Measurements from ENCODE around the gene INPP5D.
"Not testable (repeated sequence)": the region's sequence is repeated elsewhere in the genome, so short reads cannot be mapped to it uniquely, and the experiment has no call there.

INPP5D gene

DNA sequence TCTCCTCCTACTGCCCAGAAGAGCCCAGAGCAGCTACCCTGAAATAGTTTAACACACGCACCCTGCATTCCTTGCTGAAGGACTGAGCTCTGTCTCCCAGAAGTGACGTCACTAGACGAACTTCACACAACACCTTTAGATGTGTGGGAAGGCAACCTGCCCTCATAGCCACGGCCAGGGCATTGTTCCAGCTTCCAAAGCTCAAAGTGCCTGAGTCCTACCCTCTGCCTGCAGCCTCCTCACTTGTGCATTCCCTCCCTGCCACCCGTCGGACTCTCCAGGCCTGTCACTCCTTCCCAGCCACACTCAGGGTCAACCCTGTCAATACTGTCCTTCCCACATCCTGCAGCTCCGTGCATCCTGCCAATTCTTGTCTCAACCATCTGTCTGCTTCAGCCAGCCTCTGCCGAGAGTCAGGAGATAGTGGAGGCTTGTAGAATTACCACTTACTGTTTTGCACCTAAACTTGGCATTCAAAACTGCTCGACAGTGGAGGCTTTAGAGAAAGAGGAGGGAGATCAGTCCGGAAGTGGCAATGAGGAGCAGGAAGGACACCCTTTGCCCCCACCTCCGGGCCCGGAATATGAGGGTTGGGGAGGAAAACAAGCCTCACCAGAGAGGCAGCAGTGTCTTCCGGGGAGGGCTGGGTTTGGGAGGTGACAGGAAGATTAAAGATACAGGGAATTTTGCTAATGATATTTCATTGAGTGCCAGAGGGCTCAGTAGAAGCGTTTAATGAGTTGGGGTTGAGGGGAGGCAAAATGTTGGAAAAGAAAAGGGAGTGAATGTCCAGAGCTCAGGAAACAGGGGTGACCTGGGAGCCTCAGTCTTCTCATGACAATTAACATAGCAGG is 119.1 kb downstream of the INPP5D start:
- no peak overlapping the region for H3K27ac ChIP-seq (ENCODE audit: low read depth, low read length)

DNA sequence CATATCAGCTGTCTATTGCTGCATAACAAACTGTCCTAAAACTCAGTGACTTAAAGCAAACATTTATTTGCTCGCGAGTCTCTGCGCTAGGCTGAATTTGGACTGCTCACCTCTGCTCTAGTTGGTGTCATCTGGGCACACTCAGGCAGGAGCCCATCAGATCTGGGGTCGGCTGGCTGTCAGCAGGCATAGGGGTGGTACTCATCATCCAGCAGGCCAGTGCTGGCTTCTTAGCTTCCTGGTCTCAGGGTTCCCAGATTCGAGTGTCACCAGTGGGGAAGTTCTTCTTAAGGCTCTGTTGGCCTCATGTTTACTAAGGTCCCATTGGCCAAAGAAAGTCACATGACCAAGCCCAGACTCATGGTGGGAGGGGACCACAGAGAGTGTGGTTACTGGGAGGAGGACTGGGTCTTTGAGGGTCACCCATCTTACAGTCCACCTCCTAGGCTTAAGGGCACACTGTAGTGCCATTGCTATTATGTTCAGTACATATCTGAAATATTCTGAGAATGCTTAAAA is 119.8 kb downstream of the INPP5D start:
- Histone ChIP-seq H3K27me3 (ENCODE audit: control insufficient read depth, insufficient read depth, low read length) (no peaks in the 10 kb centered on the region), H3K36me3 (ENCODE audit: control insufficient read depth, insufficient read depth, low read length) (peaks cover 5% of the 10 kb centered on the region), H3K27ac (ENCODE audit: low read depth, low read length) (no peak overlapping the region), H3K9ac (ENCODE audit: low read length) (no peak overlapping the region), H3K4me3 (ENCODE audit: low read length) (no peak overlapping the region), H3K4me1 (ENCODE audit: control insufficient read depth, insufficient read depth, low read length) (no peaks in the 10 kb centered on the region)

More for the DNA sequence above, 119.1 kb downstream of the INPP5D start:
- peaks cover 5% of the 10 kb centered on the region for H3K36me3 ChIP-seq (ENCODE audit: control insufficient read depth, insufficient read depth, low read length)
- H3K27me3 ChIP-seq (ENCODE audit: control insufficient read depth, insufficient read depth, low read length) = no peaks in the 10 kb centered on the region
- H3K9ac ChIP-seq (ENCODE audit: low read length) = no peak overlapping the region
- no peaks in the 10 kb centered on the region for H3K4me1 ChIP-seq (ENCODE audit: control insufficient read depth, insufficient read depth, low read length)
- no peak overlapping the region for H3K4me3 ChIP-seq (ENCODE audit: low read length)

DNA sequence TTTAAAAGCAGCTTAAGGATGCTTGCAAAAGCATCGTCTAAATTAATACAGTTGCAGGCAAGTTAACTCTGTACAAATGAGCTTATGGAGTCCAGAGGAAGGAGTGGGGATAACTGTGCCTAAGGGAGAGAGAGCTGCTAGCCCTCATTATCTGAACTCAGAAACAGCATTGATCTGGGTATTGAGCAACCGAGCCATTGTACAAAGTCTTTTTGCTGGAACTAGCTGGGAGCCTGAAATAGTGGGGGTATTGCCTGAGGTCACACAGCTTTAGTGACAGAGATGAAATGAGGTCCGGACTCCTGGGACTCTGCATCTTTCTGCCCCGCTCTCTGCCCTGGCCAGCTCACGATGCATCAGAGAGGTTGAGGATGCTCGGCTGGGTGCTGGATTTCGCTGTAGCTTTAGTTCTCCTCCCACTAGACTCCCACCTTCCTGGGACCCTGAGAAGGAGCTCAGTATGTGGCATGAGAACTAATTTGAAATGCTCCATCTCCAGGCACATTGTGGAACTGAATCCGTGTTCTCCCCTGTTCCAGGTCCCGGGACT is 123.8 kb downstream of the INPP5D start:
- Histone ChIP-seq H3K4me1 (ENCODE audit: control insufficient read depth, insufficient read depth, low read length) (no peaks in the 10 kb centered on the region), H3K4me3 (ENCODE audit: low read length) (no peak overlapping the region), H3K27me3 (ENCODE audit: control insufficient read depth, insufficient read depth, low read length) (no peaks in the 10 kb centered on the region), H3K27ac (ENCODE audit: low read depth, low read length) (no peak overlapping the region), H3K9ac (ENCODE audit: low read length) (no peak overlapping the region), H3K36me3 (ENCODE audit: control insufficient read depth, insufficient read depth, low read length) (peaks cover 3% of the 10 kb centered on the region)

DNA sequence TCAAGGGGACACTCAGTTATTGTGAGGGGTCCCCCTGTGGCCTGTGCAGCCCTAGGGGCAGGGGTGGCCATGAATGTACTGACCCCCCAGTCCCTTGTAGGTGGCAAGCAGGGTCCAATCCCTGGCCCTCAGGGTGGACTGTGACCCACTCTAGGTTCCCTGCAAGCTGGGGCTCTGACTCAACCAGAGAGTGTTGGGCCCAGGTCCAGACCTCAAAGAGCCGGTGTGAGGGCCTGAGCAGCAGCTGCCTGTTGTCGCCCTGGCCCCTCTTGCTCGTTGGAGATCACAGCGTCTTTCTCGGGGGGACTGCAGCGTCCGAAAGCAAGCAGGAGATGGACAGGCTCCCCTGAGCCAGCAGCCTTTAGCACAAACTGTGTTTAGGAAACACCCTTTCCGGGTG is 124.5 kb downstream of the INPP5D start:
- H3K27me3 ChIP-seq (ENCODE audit: control insufficient read depth, insufficient read depth, low read length) = no peaks in the 10 kb centered on the region
- no peaks in the 10 kb centered on the region for H3K4me1 ChIP-seq (ENCODE audit: control insufficient read depth, insufficient read depth, low read length)
- no peak overlapping the region for H3K9ac ChIP-seq (ENCODE audit: low read length)
- no peak overlapping the region for H3K27ac ChIP-seq (ENCODE audit: low read depth, low read length)
- H3K36me3 ChIP-seq (ENCODE audit: control insufficient read depth, insufficient read depth, low read length) = peaks cover 3% of the 10 kb centered on the region
- no peak overlapping the region for H3K4me3 ChIP-seq (ENCODE audit: low read length)

DNA sequence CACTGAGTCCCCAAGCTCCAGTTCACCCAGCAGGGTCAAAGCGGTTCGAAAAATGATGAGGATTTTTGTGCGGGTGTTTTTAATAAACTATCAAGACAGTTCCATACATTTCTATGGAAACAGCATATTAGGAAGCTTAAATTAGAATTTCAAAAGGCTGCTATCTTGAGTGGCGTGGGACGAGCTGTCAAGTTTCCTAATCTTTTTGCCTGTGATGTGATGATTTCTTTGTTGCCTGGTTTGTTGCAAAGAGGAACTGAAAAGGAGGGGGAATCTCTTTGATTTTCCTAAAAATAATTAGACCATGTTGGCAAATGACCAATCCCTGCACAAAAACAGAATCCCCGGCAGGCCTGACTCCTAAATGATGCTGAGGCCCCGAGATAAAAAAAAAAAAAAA is 125.2 kb downstream of the INPP5D start:
- Histone ChIP-seq H3K27me3 (ENCODE audit: control insufficient read depth, insufficient read depth, low read length) (no peaks in the 10 kb centered on the region), H3K9ac (ENCODE audit: low read length) (no peak overlapping the region), H3K36me3 (ENCODE audit: control insufficient read depth, insufficient read depth, low read length) (peaks cover 3% of the 10 kb centered on the region), H3K4me3 (ENCODE audit: low read length) (no peak overlapping the region), H3K4me1 (ENCODE audit: control insufficient read depth, insufficient read depth, low read length) (no peaks in the 10 kb centered on the region), H3K27ac (ENCODE audit: low read depth, low read length) (no peak overlapping the region)

DNA sequence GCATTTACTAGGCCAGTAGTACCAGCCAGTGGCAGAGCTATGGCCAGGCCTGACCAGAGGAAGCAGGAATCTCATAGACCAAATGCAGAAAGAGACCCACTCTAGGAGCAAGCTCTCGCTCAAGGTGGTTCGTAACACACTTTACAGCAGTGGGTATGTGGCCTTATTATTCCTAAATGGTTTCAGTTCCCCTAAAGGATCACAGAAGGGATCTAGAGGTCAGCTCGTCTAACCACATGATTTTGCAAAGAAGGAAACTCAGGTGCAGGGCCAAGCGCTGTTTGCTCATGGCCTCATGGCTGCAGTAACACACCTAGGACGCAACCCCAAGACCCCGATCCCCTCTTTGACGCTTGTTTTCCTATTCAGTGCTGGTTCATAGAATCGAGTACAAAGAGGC is 125.8 kb downstream of the INPP5D start:
- Histone ChIP-seq H3K9ac (ENCODE audit: low read length) (no peak overlapping the region), H3K27ac (ENCODE audit: low read depth, low read length) (no peak overlapping the region), H3K4me1 (ENCODE audit: control insufficient read depth, insufficient read depth, low read length) (no peaks in the 10 kb centered on the region), H3K4me3 (ENCODE audit: low read length) (no peak overlapping the region), H3K36me3 (ENCODE audit: control insufficient read depth, insufficient read depth, low read length) (peaks cover 3% of the 10 kb centered on the region), H3K27me3 (ENCODE audit: control insufficient read depth, insufficient read depth, low read length) (no peaks in the 10 kb centered on the region)

DNA sequence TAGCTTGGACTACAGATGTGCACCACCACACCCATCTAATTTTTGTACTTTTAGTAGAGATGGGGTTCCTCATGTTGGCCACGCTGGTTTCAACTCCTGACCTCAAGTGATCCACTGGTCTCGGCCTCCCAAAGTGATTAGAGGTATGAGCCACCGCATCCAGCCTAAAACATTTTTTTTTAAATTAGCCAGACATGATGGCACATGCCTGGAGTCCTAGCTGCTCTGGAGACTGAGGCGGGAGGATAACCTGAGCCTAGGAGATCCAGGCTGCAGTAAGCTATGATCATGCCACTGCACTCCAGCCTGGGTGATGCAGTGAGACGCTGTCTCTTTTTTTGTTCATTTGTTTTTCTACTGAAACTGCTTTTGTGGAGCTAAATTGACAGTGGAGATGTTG is 126.7 kb downstream of the INPP5D start:
- H3K4me3 ChIP-seq (ENCODE audit: low read length) = no peak overlapping the region
- no peaks in the 10 kb centered on the region for H3K27me3 ChIP-seq (ENCODE audit: control insufficient read depth, insufficient read depth, low read length)
- no peaks in the 10 kb centered on the region for H3K36me3 ChIP-seq (ENCODE audit: control insufficient read depth, insufficient read depth, low read length)
- no peak overlapping the region for H3K9ac ChIP-seq (ENCODE audit: low read length)
- H3K4me1 ChIP-seq (ENCODE audit: control insufficient read depth, insufficient read depth, low read length) = no peaks in the 10 kb centered on the region
- H3K27ac ChIP-seq (ENCODE audit: low read depth, low read length) = no peak overlapping the region

DNA sequence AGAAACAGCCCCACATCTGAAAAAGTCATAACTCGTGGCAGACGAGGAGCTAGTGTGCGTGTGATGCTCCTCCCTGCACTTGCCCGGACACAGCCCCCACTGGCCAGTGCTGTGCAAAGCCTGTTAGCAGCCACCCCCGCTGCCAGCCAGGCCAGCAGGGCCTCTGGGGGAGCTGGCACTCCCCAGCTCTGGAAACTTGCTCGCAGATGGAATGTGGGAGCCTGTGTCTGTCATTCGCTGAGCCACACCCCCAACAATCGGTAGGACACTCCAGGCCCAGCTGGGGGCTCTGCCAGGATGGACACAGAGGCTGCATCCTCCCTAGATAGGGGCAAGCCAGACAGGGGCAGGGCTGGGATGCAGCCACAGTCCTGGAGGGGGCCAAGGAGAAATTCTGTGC is 128.9 kb downstream of the INPP5D start:
- H3K27me3 ChIP-seq (ENCODE audit: control insufficient read depth, insufficient read depth, low read length) = no peaks in the 10 kb centered on the region
- no peak overlapping the region for H3K4me3 ChIP-seq (ENCODE audit: low read length)
- no peaks in the 10 kb centered on the region for H3K4me1 ChIP-seq (ENCODE audit: control insufficient read depth, insufficient read depth, low read length)
- peaks cover 4% of the 10 kb centered on the region for H3K36me3 ChIP-seq (ENCODE audit: control insufficient read depth, insufficient read depth, low read length)
- H3K9ac ChIP-seq (ENCODE audit: low read length) = no peak overlapping the region
- no peak overlapping the region for H3K27ac ChIP-seq (ENCODE audit: low read depth, low read length)

DNA sequence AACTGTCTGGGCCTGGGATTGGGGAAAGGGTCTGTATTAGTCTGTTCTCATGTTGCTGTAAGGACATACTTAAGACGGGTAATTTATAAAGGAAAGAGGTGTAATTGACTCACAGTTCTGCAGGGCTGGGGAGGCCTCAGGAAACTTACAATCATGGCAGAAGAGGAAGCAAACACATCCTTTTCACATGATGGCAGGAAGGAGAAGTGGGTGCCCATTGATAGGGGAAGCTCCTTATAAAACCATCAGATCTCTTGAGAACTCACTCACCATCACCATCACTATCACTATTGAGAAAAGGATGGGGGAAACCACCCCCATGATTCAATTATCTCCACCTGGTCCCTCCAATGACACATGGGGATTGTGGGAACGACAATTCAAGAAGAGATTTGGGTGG is 130.9 kb downstream of the INPP5D start:
- H3K27me3 ChIP-seq (ENCODE audit: control insufficient read depth, insufficient read depth, low read length); H3K4me3 ChIP-seq (ENCODE audit: low read length); H3K9ac ChIP-seq (ENCODE audit: low read length); H3K4me1 ChIP-seq (ENCODE audit: control insufficient read depth, insufficient read depth, low read length); H3K36me3 ChIP-seq (ENCODE audit: control insufficient read depth, insufficient read depth, low read length); H3K27ac ChIP-seq (ENCODE audit: low read depth, low read length): not testable (repeated sequence)

DNA sequence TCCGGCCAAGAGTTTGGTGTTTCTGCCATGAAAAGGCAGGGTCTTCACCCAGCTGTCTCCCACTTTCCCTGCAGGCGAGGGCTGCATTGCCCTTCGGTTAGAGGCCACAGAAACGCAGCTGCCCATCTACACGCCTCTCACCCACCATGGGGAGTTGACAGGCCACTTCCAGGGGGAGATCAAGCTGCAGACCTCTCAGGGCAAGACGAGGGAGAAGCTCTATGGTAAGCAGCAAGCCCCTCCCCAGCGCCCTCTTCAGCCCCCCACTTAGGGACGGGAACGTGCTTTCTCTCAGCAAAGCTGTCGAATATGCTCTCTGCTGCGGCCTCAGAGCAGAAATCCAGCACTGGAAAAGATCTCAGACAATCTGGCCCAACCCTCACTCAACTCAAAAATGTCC is 133.6 kb downstream of the INPP5D start:
- H3K4me3 ChIP-seq (ENCODE audit: low read length) = no peak overlapping the region
- H3K27me3 ChIP-seq (ENCODE audit: control insufficient read depth, insufficient read depth, low read length) = no peaks in the 10 kb centered on the region
- no peaks in the 10 kb centered on the region for H3K4me1 ChIP-seq (ENCODE audit: control insufficient read depth, insufficient read depth, low read length)
- H3K9ac ChIP-seq (ENCODE audit: low read length) = no peak overlapping the region
- peaks cover 9% of the 10 kb centered on the region for H3K36me3 ChIP-seq (ENCODE audit: control insufficient read depth, insufficient read depth, low read length)
- no peak overlapping the region for H3K27ac ChIP-seq (ENCODE audit: low read depth, low read length)

DNA sequence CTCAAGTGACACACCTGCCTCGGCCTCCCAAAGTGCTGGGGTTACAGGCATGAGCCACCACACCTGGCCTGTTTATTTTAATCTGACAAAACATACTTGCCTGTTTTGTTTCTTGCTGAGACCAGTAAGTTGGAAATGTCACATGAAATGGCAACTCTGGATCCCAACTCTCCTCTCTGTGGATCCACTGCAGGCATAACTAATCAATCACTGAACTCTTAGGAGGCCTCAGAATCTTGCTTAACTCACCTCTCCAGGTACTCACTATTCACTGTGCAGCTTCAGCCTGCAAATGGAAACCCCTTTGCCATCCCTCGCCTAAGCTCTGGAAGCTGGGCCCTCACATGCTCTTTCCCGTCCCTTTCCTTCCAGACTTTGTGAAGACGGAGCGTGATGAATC is 134.9 kb downstream of the INPP5D start:
- Histone ChIP-seq H3K9ac (ENCODE audit: low read length) (no peak overlapping the region), H3K4me1 (ENCODE audit: control insufficient read depth, insufficient read depth, low read length) (no peaks in the 10 kb centered on the region), H3K27ac (ENCODE audit: low read depth, low read length) (no peak overlapping the region), H3K4me3 (ENCODE audit: low read length) (no peak overlapping the region), H3K36me3 (ENCODE audit: control insufficient read depth, insufficient read depth, low read length) (peaks cover 9% of the 10 kb centered on the region), H3K27me3 (ENCODE audit: control insufficient read depth, insufficient read depth, low read length) (no peaks in the 10 kb centered on the region)

DNA sequence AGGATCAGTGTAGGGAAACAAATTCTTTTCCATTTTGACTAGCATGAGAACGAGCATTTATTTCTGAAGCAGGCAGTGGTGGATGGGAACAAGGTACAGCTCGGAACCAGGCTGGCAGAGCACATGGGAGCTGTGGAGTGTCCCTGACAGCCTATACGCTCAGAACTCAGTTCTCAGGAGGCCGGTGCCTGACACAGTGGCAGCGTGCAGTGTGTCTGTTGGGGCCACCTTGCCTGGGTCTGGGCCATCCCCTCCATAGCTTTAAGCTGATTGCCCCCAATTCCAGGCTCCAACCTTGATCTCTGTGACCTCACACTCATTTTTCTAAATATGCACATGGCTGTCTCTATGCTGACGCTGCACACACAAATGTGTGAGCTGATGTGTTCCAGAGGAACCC is 136.9 kb downstream of the INPP5D start:
- Histone ChIP-seq H3K36me3 (ENCODE audit: control insufficient read depth, insufficient read depth, low read length) (peaks cover 10% of the 10 kb centered on the region), H3K4me1 (ENCODE audit: control insufficient read depth, insufficient read depth, low read length) (no peaks in the 10 kb centered on the region), H3K4me3 (ENCODE audit: low read length) (no peak overlapping the region), H3K9ac (ENCODE audit: low read length) (no peak overlapping the region), H3K27ac (ENCODE audit: low read depth, low read length) (no peak overlapping the region), H3K27me3 (ENCODE audit: control insufficient read depth, insufficient read depth, low read length) (no peaks in the 10 kb centered on the region)

DNA sequence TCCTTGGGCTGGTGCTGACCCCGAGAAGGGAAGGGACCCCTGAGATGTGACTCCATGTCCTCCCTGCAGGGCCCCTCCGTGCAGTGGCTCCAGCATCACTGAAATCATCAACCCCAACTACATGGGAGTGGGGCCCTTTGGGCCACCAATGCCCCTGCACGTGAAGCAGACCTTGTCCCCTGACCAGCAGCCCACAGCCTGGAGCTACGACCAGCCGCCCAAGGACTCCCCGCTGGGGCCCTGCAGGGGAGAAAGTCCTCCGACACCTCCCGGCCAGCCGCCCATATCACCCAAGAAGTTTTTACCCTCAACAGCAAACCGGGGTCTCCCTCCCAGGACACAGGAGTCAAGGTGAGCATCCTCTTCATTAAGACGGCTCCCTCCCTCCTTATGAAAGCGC is 137.9 kb downstream of the INPP5D start:
- H3K9ac ChIP-seq (ENCODE audit: low read length) = no peak overlapping the region
- H3K27ac ChIP-seq (ENCODE audit: low read depth, low read length) = no peak overlapping the region
- no peaks in the 10 kb centered on the region for H3K4me1 ChIP-seq (ENCODE audit: control insufficient read depth, insufficient read depth, low read length)
- peaks cover 10% of the 10 kb centered on the region for H3K36me3 ChIP-seq (ENCODE audit: control insufficient read depth, insufficient read depth, low read length)
- no peak overlapping the region for H3K4me3 ChIP-seq (ENCODE audit: low read length)
- H3K27me3 ChIP-seq (ENCODE audit: control insufficient read depth, insufficient read depth, low read length) = no peaks in the 10 kb centered on the region

All from rectal smooth muscle tissue (tissue), 1 donor.